ENCODE data around the gene SNRPA.
A peak's percentile ranks its signal among the peaks of the same experiment; 100 is the strongest.

Gene SNRPA

GRCh38 chr19:40750874-40751537 is at the start of gene SNRPA:
TSS of gene SNRPA (plus strand) at chr19:40751203. CDS start at chr19:40751409, 206 bp downstream.
- DNase-seq (ENCODE audit: low read depth in 2 of 2): peak; percentile 93 to 95

- DNase-seq (ENCODE audit: low read depth in 2 of 2): no peak
These were observed 49.2 kb upstream of the SNRPA start for GRCh38 chr19:40701758-40702157.

- no peak for DNase-seq (ENCODE audit: low read depth in 2 of 2)
These were observed 48.5 kb upstream of the SNRPA start for GRCh38 chr19:40702337-40703012.

- DNase-seq (ENCODE audit: low read depth in 2 of 2): no peak
These were observed 47.8 kb upstream of the SNRPA start for GRCh38 chr19:40703029-40703755.

- no peak for DNase-seq (ENCODE audit: low read depth in 2 of 2)
These were observed 46.3 kb upstream of the SNRPA start for GRCh38 chr19:40704491-40705361.

GRCh38 chr19:40705362-40705651 is 45.7 kb upstream of the SNRPA start:
- no peak for DNase-seq (ENCODE audit: low read depth in 2 of 2)

GRCh38 chr19:40705950-40706619 is 44.9 kb upstream of the SNRPA start:
- DNase-seq (ENCODE audit: low read depth in 2 of 2): no peak

GRCh38 chr19:40707615-40708014 is 43.4 kb upstream of the SNRPA start:
- DNase-seq (ENCODE audit: low read depth in 2 of 2): no peak

- no peak for DNase-seq (ENCODE audit: low read depth in 2 of 2)
These were observed 41.2 kb upstream of the SNRPA start for GRCh38 chr19:40709817-40710216.

GRCh38 chr19:40713939-40714338 is 37.1 kb upstream of the SNRPA start:
- DNase-seq (ENCODE audit: low read depth in 2 of 2): no peak

GRCh38 chr19:40714441-40715299 is 36.3 kb upstream of the SNRPA start:
- DNase-seq (ENCODE audit: low read depth in 2 of 2): peak; percentile 84 to 91

GRCh38 chr19:40716031-40716481 is 34.9 kb upstream of the SNRPA start:
- DNase-seq (ENCODE audit: low read depth in 2 of 2): peak; percentile 54 to 63

GRCh38 chr19:40716482-40717324 is 34.3 kb upstream of the SNRPA start, which contains the start of the genes COQ8B and ITPKC:
TSS of gene COQ8B (minus strand) at chr19:40716886. CDS start at chr19:40714632, 2,254 bp downstream.
TSS of gene ITPKC (plus strand) at chr19:40717112. CDS start at chr19:40717136, 24 bp downstream.
- DNase-seq (ENCODE audit: low read depth in 2 of 2): peak; percentile 99 to 100

- no peak for DNase-seq (ENCODE audit: low read depth in 2 of 2)
These were observed 33.6 kb upstream of the SNRPA start for GRCh38 chr19:40717325-40717879.

GRCh38 chr19:40717880-40718773 is 32.9 kb upstream of the SNRPA start:
- no peak for DNase-seq (ENCODE audit: low read depth in 2 of 2)

- no peak for DNase-seq (ENCODE audit: low read depth in 2 of 2)
These were observed 32.1 kb upstream of the SNRPA start for GRCh38 chr19:40718774-40719391.

- no peak for DNase-seq (ENCODE audit: low read depth in 2 of 2)
These were observed 31.5 kb upstream of the SNRPA start for GRCh38 chr19:40719414-40719894.
